HG02938 (cell line): ENCODE results near the gene RRP36.

ENCODE experiments used
- ATAC-seq: cut with Tn5 transposase; IDR thresholded peaks from one replicate; pipeline ENCODE4 v1.9.1; 2021; ENCODE audit warnings: mild to moderate bottlenecking, moderate library complexity; ENCODE audit not compliant: unreplicated experiment

The RRP36 gene

DNA sequence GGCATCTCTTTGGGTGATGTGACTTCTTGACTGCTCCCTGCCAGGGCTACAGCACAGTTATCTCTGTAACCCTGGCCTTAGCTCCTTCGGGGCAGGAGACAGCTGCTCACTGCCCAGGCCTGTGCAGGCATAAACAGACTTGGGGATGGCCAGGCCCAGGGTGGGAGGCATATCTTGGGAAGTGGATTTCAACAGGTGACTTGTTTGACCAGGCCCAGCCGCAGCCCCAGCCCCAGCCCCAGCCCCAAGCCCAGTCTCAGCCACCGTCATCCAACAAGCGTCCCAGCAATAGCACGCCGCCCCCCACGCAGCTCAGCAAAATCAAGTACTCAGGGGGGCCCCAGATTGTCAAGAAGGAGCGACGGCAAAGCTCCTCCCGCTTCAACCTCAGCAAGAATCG is 15.2 kb upstream of the RRP36 start:
- no peak for ATAC-seq

DNA sequence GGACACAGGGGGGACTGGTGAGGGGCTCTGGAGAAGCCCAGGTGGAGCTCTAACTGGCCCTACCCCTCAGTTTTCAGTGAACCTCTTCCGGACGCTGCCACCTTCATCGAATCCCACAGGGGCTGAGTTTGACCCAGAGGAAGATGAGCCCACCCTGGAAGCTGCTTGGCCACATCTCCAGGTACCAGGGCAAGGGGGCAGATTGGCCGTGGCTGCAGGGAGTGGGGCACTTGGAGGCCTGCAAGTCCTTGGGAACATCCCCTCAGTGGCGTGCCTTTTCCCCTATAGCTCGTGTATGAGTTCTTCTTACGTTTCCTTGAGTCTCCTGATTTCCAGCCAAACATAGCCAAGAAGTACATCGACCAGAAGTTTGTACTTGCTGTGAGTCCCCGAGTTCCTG is 14.3 kb upstream of the RRP36 start:
- no peak for ATAC-seq

DNA sequence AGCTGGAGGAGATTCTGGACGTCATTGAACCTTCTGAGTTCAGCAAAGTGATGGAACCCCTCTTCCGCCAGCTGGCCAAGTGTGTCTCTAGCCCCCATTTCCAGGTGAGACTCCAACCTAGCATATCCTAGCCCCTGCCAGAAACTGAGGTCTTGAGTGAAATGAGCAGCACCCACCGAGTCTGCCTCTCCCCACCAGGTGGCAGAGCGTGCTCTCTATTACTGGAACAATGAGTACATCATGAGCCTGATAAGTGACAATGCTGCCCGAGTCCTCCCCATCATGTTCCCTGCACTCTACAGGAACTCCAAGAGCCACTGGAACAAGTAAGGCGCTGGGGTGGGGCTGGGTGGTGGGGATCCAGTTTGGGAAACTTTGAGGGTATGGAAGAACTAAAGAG is 12.3 kb upstream of the RRP36 start:
- ATAC-seq: no peak

DNA sequence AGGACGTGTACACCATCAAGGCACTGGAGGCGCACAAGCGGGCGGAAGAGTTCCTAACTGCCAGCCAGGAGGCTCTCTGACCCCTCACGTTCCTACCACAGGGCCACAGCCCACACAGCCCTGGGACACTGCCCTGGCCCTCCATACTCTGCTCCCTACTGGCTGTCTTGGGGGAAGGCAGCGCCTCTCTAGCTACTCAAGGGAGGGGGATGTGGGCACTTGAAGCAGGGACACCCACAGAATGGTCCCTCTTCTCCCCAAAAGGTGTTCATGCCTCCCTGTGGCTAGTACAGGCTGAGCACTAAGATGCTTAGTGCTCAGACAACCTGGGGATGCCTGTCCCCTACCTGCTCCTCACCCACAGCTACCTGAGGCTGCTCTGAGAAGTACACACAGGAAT is 10.2 kb upstream of the RRP36 start:
- ATAC-seq: no peak

DNA sequence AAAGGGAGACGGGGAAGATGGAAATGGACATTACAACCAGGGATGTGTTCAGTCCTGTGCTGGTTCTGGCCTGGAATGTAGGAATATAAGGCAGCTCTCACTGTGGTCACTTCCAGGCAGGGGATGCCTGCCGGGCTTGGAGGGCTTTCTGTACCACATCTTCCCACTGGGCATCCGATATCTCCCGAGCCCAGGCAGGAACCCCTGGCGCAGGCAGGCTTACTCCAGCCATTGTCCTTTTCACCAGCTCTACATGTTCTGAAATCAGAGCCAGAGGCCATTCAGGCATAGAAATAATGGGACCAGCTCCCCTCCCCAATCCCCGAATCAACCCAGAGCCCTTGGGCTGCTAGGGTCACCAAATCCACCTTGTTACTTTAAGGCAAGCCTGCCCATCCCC is 9.1 kb upstream of the RRP36 start:
- no peak for ATAC-seq

DNA sequence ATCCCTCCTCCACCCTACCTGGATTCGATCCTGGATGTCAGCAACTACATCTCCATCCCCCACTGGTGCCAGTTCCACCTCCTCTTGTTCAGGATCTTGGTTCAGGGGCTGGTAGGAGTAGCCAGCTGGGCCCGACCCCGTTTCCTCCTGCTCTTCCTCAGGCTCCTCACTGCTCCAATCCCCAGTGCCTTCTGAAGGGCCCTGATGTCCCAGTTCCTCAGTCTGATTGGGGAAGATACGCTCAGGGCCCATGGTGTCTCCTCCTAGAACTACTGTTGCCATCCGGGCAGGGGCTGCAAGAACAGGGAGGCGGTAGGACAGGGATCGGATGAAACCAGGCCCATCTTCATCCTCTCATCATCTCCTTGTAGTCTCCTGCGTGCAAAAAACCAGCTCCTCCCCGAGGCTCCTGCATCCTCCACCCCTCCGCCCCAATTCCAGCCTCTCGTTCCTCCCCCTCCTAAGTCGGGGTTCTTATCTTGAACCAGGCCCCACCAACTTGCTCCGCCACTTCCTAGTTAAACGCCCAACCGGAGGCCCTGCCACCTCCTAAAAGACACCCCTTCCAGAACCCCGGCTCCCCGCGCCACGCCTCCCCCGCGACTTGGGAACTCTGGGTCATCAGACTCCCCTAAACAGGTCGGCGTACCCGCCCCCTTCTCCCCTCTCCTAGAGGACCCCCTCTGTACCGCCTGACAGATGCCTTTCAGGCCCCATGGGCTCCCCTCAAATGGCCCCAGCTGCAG is 8.2 kb upstream of the RRP36 start:
- peak; percentile 1 for ATAC-seq

DNA sequence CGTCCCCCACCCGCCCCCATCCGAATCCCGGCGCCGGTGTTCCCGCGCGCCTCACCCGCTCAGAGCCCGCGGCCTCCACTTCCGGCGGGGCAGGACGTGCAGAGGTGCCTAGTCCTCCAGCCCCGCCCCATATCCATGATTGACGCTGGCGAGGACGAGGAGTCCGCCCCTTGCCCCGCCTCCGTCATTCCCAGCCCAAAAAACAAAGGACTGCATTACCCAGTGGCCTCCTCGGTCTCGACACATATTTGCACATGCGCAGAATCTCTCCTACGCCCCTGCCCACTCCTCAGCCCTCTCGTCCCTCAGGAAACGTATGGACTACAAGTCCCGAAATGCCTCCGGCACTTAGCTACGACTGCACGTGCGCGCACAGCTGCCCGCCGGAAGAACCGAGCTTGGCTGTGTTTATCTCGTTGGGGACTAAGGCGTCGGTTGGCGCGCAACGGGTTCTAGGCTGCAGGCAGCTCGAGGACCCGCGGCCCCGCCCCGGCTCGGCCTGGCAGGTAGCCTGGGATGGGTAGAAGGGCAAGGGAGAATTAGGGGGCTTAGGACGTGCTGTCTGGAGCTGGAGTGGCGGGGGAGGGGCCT is 7.5 kb upstream of the RRP36 start, which contains the start of the genes KLHDC3 and MEA1:
TSS of gene KLHDC3 (plus strand) at position 407 of the 591 bp plus-strand sequence. CDS start 2,944 bp downstream, outside the sequence.
TSS of gene MEA1 (minus strand) at position 104 of the 591 bp plus-strand sequence. CDS start 133 bp downstream, outside the sequence.
- peak; percentile 94 for ATAC-seq

DNA sequence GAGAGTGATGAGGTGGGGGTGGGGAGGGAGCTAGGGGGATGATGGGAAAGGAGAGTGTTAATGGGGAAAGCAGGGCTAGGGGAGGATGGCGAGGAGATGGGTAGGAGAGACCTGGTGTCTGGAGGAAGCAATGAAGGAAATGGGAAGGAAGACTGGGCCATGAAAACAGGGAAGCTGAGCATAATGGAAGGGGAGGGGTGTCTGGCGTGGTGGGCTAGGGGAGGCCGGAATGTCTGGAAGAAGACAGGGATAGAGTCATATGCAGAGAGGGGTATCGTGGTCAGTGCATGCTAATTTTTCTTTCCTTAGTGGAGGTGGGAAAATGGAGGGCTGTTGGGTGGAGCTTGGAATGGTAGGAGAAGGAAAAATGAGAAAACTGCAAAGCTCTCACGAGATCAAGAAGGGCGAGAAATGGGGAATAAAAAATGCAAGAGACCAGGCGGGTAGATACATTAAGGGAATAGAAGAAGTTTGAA is 7.0 kb upstream of the RRP36 start:
- ATAC-seq: no peak

DNA sequence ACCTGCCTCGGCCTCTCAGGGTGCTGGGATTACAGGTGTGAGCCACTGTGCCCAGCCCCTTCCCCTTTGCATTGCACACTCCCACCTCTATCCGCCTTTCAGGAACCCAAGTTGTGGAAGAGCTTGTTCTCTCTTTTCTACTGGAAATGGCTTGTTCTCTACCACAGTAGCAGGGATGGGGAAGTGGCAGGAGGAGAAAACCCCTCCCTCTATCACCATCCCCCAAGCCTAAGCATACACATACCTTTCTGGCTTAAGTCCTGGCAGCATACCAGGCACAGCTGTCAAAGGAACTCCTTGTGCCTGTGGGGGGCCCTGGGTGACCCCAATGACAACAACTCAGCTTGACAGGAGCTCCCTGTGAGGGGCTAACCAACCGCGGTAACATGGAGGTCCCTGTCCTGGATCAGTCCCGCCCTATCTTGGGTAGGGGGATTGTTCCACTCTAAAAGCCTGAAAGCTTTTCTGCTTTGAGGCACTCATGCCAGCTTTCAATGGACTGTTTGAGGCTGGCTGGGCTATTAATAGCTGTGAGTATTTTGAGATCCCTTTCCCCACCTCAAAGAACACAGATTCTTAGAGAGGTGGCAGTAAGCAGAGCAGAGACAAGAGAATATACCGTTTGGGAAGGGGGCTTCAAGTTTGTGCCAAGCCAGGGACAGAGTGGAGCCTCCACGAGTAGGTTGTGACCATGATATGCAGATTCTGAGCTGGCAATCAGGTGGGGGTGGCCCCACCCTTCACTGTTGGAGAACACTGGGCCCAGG is 5.1 kb upstream of the RRP36 start:
- no peak for ATAC-seq

DNA sequence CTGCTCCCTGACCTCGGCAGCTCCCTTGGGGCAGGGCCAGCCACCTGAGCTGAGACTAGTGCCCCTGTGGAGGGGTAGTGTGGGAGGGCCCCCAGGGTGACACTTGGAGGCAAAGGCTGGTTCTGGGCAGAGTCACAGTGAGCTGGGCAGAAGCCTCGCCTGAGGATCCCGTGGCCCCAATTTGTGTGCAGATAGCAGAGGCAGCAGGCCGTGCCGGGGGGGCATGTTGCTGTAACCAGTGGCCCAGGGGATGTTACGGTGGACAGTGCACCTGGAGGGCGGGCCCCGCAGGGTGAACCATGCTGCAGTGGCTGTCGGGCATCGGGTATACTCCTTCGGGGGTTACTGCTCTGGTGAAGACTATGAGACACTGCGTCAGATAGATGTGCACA is 4.5 kb upstream of the RRP36 start:
- ATAC-seq: no peak

DNA sequence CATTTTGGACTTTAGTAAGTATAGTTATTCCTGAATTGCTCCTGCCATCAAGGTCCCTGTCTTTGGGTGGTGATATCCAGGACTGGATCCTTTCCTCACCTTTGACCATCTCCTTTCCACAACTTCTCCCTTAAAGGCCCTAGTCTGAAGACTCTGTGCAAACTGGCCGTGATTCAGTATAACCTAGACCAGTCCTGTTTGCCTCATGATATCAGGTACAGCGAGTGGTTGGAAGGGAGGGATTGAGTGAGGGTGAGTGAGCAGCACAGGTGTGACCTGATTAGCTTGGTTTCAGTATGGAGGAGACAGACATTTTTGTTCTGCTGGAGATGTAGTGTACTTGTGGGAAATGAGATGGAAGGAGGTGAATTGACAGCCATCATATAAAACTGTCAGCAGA is 2.3 kb upstream of the RRP36 start:
- ATAC-seq: no peak

DNA sequence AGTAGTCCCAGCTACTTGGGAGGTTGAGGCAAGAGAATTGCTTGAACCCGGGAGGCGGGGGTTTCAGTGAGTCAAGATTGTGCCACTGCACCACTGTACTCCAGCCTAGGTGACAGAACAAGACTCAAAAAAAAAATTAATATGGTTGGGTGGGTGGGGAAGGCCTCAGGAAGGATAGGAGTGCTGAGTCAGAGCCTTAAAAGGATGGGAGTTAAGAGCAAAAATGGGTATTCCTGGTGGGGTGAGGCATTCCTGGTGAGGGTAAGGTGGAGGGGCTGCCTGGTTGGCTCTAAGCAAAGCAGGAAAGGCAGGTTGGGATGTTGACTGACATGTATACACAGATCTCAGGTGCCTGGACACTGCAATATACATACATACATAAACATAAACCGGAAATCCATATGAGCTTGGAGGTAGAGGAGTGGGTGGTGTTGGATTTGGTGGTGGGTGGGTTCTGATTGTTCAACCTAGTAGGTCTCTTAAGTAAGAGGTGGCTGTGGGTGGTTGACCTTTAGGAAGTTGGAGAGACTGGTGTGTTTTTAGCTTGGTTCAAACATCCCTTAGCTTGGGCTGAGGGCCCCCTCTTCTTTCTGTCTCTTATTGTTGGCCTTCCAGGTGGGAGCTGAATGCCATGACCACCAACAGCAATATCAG is 1.2 kb upstream of the RRP36 start:
- no peak for ATAC-seq

DNA sequence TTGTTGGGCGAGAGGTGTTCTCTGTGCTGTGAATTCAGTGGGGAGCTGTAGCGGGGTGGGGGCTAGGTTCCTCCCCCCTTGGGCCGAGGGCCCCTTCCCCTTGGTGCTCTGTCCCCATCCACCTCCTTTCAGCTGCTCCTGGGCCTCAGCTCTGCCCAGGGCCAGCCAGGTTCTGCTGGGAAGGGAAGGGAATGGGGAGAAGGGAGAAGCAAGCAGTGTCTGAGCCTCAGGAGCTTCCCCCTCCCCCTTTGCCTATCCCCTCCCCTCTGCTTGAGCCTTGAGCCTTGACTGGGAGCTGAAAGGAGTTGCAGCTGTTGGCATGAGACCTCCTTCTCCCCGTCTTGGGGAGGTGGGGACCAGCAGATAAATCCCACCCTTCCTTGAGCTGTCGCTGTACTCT is 576 bp upstream of the RRP36 start:
- no peak for ATAC-seq

DNA sequence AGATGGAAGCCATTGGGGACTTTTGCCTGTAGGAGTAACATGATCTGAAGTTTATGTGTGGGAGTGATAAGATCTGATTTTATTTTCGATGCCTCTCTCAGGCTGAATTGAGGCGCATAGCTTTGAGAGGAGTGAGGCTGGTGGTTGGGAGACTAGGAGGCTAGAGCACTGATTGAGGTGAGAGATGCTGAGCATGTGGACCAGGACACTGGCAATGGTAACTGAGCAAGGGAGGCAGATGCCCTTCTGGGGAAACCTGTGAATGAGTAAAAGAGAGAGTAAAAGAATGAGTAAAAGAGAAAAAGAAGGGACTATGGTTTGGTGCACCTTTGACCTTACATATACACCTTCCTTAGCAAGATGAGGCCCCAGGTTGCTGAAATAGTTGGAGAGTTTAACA is 3.0 kb downstream of the RRP36 start:
- no peak for ATAC-seq

DNA sequence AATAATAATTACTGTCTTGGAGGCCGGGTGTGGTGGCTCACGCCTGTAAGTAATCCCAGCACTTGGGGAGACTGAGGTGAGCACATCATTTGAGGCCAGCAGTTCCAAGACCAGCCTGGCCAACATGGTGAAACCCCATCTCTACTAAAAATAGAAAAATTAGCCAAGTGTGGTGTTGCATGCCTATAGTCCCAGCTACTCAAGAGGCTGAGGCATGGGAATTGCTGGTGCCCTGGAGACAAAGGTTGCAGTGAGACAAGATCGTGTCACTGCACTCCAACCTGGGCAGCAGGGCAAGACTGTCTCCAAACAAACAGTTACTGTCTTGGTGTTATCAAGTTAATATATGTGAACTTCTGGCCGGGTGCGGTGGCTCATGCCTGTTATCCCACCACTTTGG is 4.9 kb downstream of the RRP36 start:
- ATAC-seq: no peak

DNA sequence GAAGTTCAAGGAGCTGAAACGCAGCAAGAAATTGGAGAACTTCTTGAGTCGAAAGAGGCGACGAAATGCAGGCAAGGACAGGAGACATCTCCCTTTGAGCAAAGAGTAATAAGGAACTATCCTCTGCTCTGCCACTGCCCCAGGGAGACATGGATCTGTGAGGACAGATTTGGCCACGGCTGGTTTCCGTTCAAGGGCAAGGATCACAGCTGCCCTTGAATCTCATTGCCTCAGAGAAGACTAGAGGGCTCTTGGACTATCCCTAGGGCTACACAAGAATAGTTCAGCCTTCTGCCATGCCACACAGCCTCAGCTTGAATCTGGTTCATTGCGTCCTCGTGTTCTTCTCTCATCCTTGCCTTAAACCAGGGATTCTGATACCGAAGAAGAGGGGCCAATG is 7.7 kb downstream of the RRP36 start:
- no peak for ATAC-seq

DNA sequence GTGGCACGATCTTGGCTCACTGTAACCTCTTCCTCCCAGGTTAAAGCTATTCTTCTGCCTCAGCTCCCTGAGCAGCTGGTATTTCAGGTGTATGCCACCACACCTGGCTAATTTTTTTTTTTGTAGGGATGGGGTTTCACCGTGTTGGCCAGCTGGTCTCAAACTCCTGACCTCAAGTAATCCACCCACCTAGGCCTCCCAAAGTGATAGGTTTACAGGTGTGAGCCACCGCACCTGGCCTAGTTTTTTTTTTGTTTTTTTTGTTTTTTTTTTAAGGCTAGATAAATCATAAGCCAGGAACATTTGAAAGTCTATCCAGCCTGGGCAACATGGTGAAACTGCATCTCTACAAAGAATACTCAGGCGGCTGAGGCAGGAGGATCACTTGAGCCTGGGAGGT is 10.9 kb downstream of the RRP36 start:
- no peak for ATAC-seq

DNA sequence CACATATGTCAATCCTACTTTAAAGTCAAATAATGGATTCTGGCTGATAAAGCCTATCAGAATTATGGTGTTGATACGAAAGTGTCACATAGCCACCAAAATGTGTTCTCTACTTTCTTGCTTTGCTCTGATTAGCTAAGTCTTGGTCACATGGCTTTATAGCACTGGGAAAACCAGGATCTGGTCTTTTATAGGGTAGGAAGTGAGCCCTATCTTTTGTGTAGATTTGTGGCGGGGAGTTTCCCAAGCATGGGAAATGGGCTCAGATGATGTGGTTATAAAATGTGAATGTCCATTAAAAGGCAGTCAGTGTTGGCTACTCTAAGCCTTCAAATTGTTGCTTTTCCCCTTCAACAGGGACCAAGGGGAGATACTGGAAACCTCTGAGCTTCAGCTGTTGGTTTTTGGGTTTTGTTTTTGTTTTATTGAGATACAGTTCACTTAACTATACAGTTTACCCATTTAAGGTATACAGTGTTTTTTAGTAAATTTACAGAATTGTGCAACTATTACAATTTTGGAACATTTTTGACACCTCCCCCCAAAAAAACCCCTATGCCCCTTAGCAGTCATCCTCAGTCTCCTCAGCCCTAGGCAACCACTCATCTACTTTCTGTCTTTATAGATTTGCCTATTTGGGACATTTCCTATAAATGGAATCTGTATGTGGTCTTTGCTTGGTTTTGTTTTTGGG is 12.2 kb downstream of the RRP36 start:
- ATAC-seq: no peak

DNA sequence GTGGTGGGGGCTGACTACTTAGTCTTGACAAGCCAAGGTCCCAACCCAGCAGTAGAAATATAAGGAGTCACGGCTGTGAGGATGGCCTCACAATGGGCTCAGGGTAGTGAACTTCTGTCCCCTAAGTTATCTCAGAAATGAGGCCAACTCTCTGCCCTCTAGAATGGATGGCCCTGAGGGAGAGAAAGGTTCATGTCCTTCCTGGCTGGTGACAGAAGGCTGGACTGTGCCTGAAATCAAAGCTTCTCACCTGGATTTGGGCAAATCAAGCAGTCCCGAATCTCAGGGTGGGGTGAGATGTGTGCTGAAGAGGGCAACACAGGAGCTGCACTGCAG is 12.7 kb downstream of the RRP36 start:
- ATAC-seq: no peak

DNA sequence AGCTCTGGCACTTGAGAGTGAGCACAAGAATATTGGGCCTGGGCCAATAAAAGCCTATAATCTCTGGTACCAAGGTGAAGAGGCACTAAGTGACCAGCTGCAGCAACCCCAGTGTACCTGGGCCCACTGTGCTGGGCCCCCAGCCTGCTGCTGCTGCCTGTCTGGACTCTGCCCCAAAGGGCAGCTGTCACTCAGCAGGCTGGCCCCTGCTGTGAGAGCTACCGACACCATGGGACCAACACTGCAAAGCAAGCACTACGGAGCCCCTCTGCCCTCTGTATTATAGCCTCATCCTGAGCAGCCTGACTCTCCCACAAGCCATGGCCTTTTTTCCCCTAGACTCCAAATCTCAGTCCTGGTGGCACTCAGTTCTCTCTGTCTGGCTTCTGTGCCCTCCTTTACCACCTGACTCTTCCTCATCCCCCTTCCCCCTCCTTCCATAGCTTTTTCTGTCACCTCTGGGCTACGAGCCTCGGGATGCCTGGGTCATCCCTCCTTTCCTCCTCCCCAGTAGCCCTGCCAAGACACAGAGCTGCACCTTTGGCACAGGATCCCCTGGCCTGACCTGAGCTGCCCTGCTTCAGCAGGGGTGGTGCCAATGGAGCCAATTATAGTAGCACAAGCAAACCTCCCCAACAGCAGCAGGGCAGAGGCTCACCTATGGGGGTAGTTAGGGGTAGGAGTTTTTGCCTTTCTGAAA is 14.2 kb downstream of the RRP36 start:
- ATAC-seq: no peak
